NCI-H1436 treated with DMSO at 0.1 percent for 48 hours (cell line): ENCODE data around the gene ANTXR1.

ENCODE experiments used
- DNase-seq: peaks from one replicate; lab custom pipeline; 2025; lab: John Stamatoyannopoulos, UW

The ANTXR1 gene

DNA sequence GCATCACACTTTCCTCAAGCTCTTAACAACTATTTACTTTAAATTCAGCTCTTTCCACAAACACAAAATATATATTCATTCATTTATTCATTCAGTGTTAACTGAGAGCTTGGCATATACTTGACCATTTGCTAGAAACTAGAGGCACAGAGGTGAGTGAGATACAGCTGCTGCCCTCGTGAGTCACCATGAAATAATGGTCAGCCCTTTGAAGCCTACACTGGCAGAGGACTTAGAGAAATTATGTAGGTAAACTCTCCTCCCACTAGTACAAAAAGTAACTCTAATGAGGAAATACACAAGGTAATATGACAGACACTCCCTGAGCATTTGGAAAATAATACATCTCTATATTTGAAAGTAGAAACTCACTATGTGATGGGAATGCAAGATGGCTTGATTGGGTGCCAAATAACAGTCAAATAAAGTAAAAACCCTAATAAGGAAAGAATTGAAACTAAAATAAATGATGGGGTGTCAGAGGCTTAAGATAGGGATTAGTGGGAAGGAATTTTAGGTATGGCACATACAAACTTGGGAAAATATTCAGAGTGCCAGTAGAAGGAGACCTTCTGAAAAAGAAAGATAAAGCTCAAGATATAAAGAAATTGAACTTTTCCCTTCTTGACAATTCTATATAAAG lies 61.1 kb downstream of the ANTXR1 start:
- no peak for DNase-seq

- no peak for DNase-seq
These were observed 61.9 kb downstream of the ANTXR1 start for GRCh38 chr2:69074918-69075317.

DNA sequence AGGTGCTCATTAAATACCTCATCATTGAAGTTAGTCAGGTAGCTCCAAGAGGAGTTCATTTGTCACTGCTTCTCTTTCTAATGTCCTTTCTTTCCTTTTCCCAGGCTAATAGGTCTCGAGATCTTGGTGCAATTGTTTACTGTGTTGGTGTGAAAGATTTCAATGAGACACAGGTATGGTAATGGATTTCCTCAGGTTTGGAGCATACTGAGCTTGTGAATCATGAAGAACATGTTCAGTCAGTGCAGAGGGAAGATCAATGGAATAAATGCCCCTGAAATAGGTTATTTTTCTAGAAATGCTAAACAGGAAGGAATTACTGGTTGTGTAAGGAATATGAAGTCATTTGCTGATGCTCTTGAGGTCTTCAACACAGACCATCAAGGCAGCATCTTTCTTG lies 62.5 kb downstream of the ANTXR1 start:
- DNase-seq = no peak

- DNase-seq = no peak
These were observed 63.6 kb downstream of the ANTXR1 start for GRCh38 chr2:69076601-69077000.

GRCh38 chr2:69077252-69077950 lies 64.4 kb downstream of the ANTXR1 start:
- DNase-seq = no peak

- DNase-seq = no peak
These were observed 67.1 kb downstream of the ANTXR1 start for GRCh38 chr2:69080071-69080470.

GRCh38 chr2:69081001-69081580 lies 68.1 kb downstream of the ANTXR1 start:
- DNase-seq = no peak

DNA sequence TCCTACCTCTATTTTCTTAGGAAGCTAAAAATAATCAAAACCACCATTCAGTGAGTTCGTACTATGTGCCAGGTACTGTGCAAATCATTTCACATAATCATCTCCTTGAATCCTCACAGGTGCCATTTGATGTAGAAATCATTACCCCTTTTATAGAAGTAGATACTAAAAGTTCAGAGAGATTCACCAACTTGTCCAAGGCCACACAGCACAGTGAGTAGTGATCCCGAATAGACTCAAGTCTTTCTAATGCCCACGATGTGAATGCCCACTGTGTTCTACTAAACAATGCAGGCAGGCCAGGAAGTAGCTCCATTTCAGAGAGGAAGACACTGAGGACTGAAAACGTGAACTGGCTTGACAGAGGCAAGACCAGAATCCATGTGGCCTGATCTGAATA lies 68.8 kb downstream of the ANTXR1 start:
- no peak for DNase-seq

DNA sequence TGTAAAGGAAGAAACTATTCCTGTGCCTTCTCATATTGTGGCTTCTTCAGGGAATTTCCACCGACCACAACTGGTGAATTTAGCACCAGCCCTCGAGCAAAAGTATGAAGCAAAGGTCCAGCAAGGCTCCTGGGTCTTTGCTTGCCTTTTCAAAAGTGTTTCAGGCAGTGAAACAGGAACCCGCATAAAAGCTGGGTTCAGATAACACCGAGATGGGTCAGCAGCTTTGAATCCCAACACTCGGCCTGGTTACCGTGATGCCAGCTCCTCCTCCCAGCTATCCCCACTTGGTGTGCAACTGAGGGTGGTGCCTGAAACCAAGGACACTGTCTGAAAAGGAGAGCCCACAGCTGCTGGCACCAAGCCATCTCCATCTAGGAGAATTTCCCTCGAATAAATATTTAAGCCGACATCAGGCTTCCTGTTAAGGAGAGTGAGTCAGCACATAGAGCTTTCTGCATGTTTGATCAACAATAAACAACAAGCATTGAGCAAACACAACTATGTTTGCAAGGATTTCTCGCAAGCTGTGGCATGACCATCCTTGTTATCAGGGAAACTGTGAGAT lies 69.5 kb downstream of the ANTXR1 start:
- DNase-seq = no peak

GRCh38 chr2:69083235-69083748 lies 70.3 kb downstream of the ANTXR1 start:
- no peak for DNase-seq

GRCh38 chr2:69084492-69084891 lies 71.5 kb downstream of the ANTXR1 start:
- no peak for DNase-seq

DNA sequence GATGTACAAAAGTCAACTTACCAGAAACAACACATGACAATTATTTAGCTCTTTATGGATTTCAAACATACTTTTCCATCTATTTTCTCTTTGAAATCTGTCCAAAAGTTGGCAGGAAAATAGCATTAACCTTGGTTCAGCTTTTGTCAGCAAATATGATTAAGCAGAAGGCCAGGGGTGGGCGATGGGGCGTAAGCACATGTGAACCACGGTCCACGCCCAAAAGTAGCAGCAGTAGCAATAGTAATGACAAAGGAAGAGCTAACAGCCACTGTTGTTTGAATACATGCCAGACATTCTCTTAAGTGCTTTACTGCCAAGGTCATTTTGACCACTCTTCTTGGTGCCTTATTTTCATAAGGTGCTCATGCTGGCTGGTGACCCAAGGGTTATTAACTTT lies 73.5 kb downstream of the ANTXR1 start:
- DNase-seq = no peak

GRCh38 chr2:69087211-69087911 lies 74.4 kb downstream of the ANTXR1 start:
- no peak for DNase-seq

- DNase-seq = no peak
These were observed 74.9 kb downstream of the ANTXR1 start for GRCh38 chr2:69087912-69088240.

DNA sequence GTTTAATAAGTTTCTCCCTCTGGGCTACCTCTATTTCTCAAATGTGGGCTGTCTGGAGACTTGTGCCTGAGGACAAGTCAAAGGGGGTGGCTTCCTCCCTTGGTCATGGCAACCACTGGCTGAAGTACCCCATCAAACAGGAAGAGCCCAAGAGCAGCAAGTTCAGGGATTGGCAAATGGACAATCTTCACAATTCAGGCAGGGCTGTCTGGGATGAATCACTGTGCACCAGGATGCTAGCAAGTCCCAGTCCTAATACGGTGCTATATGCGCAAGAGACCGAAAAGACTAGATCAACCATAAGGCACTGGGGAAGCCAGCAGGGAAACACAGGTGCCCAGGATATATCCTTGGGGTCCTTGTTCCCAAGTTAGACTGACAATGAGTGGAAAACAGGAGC lies 75.5 kb downstream of the ANTXR1 start:
- DNase-seq = no peak

GRCh38 chr2:69089266-69089665 lies 76.3 kb downstream of the ANTXR1 start:
- no peak for DNase-seq

- no peak for DNase-seq
These were observed 77.0 kb downstream of the ANTXR1 start for GRCh38 chr2:69089998-69090397.

DNA sequence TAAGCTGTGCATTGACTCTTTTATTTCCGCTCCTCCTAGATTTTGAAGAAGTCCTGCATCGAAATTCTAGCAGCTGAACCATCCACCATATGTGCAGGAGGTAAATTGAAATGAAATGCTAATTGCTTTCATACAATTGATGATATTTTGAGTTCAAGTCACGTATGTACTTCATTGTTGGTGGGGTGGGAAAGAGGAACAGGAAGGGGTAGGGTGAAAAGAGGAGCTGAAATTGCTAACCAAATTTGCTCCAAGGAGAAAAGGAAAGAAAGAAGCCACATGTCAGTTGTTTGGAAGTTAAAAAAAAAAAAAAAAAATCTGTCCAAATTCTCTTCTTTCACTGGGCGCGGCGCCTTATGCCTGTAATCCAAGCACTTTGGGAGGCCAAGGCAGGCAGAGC lies 77.8 kb downstream of the ANTXR1 start:
- no peak for DNase-seq

DNA sequence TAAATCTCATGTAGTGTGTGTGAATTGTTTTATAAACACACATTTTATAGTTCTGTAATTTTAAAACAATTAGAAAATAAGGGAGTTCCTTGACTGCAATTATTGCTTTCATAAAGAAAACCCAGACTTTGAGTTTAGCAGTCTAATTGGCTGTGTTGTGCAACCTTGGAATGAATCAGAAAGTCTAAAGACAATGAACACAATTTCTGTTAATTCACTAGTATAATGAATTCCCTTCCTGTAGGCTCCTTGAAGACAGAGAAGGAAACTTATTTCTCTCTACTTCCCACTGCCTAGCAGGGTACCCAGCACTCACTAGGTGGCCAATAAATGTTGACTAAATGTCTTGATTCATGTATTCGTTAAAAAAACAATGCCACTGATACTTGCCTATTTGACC lies 79.9 kb downstream of the ANTXR1 start:
- DNase-seq = no peak

DNA sequence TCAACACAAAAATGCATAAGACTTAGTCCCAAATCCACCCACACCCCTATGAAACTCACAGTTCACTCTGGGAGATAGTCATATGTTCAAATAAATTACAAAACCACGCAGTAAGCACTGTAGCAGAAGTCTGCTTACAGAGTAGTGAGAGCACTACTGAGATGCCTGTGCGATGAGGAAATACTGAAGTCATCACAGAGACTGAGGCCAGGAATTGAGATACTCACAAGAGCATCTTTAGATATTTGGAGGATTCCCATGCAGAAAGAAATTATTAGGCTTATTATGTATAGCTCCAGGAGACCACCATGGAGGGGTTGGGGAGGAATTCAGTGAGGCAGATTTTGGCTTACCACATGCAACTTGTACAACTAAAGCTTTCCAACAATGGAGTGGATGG lies 82.3 kb downstream of the ANTXR1 start:
- DNase-seq = no peak

- no peak for DNase-seq
These were observed 83.5 kb downstream of the ANTXR1 start for GRCh38 chr2:69096326-69097095.

DNA sequence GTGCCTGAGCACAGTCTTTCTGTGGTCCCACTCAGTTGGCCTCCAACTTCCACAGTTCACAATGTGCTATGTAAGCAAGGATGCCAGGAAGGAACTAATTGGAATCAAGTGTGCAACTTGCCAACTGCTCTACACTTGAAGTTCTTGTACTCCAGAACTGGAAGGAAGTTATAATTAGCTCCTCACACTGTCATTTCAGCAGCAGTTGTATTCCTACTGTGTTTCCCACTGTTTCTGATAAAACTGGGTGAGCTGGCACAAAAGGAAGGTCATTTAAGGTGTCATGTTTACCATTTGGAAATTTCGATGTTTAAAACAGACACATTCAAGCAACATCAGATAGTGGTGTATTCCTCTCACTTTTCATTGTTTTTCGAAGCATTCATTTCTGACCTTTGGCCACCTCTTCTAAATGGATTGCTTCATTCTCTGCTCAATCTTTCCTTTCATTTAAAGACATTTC lies 84.2 kb downstream of the ANTXR1 start:
- no peak for DNase-seq
